H1 (cell line): ENCODE data around the gene ZBTB7B. TPM values are rescaled to one million over a fixed set of nuclear protein-coding genes. Genes with fewer than 3 reads are reported as not detected.

ENCODE experiments used
- CTCF ChIA-PET: fragments of 300-600 bp; sonication (Branson Sonifier 250); formaldehyde crosslinking; loops from one replicate; lab custom pipeline; 2021; ENCODE audit not compliant: partially characterized antibody; lab: Charles Lee
- POLR2A ChIA-PET: fragments of 300-600 bp; sonication (Branson Sonifier 250); formaldehyde crosslinking; loops from one replicate; lab custom pipeline; 2021; ENCODE audit warnings: inconsistent platforms; ENCODE audit not compliant: partially characterized antibody; lab: Charles Lee
- DNase-seq, 2 experiments: peaks; one replicate each; pipeline versions ENCODE4 v3.0.0 to v3.0.0-alpha.2; 2010 to 2022; ENCODE audit warnings: low spot score in 2 of 2, low read depth in 1 of 2, mixed read lengths in 1 of 2
- FAIRE-seq: peaks from 2 replicates; lab custom pipeline; 2011; peaks lifted over from hg19 to GRCh38; lab: Jason Lieb, UNC
- H2AFZ ChIP-seq: 2 replicates; pipeline ENCODE4 v1.8.1; 2012; ENCODE audit warnings: low read length, inconsistent platforms
- H2AK5ac ChIP-seq: 2 replicates; pipeline ENCODE4 v1.6.1; 2013; ENCODE audit warnings: low read depth, low read length
- H2BK120ac ChIP-seq: replicated peaks from 2 replicates; pipeline ENCODE3; 2013; ENCODE audit warnings: low read depth, low read length, inconsistent platforms
- H2BK12ac ChIP-seq: 2 replicates; pipeline ENCODE4 v1.6.1; 2013; ENCODE audit warnings: low read depth, low read length
- H2BK15ac ChIP-seq: 2 replicates; pipeline ENCODE4 v1.6.1; 2013; ENCODE audit warnings: low read length
- H2BK20ac ChIP-seq: 2 replicates; pipeline ENCODE4 v1.6.1; 2013; ENCODE audit warnings: low read length
- H2BK5ac ChIP-seq: 2 replicates; pipeline ENCODE4 v1.6.1; 2013; ENCODE audit warnings: low read depth, low read length
- H3K14ac ChIP-seq: 2 replicates; pipeline ENCODE4 v1.6.1; 2013; ENCODE audit warnings: inconsistent platforms; ENCODE audit not compliant: insufficient read length
- H3K18ac ChIP-seq: 2 replicates; pipeline ENCODE4 v1.6.1; 2013; ENCODE audit warnings: low read length; ENCODE audit errors: extremely low read depth
- H3K23ac ChIP-seq: 2 replicates; pipeline ENCODE4 v1.6.1; 2013; ENCODE audit warnings: inconsistent platforms; ENCODE audit not compliant: insufficient read length
- H3K23me2 ChIP-seq: 2 replicates; pipeline ENCODE4 v1.6.1; 2013; ENCODE audit warnings: low read depth, low read length
- H3K27ac ChIP-seq: 2 replicates; pipeline ENCODE4 v1.6.1; 2011; ENCODE audit warnings: low read depth, low read length, inconsistent platforms
- H3K27me3 ChIP-seq, 4 experiments: replicated peaks in 1 of 4; 1 replicate in 1 of 4; 2 replicates in 3 of 4; pipeline versions ENCODE4 v1.6.1 to v1.8.1; 2011 to 2013; ENCODE audit warnings: low read length in 3 of 4, mild to moderate bottlenecking in 3 of 4, inconsistent platforms in 2 of 4, mixed read lengths in 2 of 4, moderate library complexity in 1 of 4; ENCODE audit not compliant: control insufficient read depth in 3 of 4, insufficient read depth in 3 of 4; ENCODE audit errors: extremely low read depth in 1 of 4
- H3K36me3 ChIP-seq, 4 experiments: 2 replicates each; pipeline versions ENCODE4 v1.6.1 to v1.8.1; 2011 to 2013; ENCODE audit warnings: mild to moderate bottlenecking in 4 of 4, low read length in 3 of 4, moderate library complexity in 2 of 4, control low read depth in 1 of 4, inconsistent platforms in 1 of 4; ENCODE audit not compliant: insufficient read depth in 4 of 4, control insufficient read depth in 2 of 4
- H3K4ac ChIP-seq: replicated peaks from 2 replicates; pipeline ENCODE3; 2013; ENCODE audit warnings: low read length, low read depth, mixed read lengths, inconsistent platforms; ENCODE audit not compliant: insufficient read length
- H3K4me1 ChIP-seq, 4 experiments: replicated peaks in 1 of 4; 1 replicate in 1 of 4; 2 replicates in 3 of 4; pipeline versions ENCODE4 v1.6.1 to v1.8.1; 2011 to 2013; ENCODE audit warnings: low read length in 3 of 4, inconsistent platforms in 2 of 4, mixed read lengths in 1 of 4; ENCODE audit not compliant: insufficient read depth in 4 of 4, control insufficient read depth in 3 of 4
- H3K4me2 ChIP-seq, 2 experiments: 2 replicates each; pipeline versions ENCODE4 v1.6.1 to v1.8.1; 2011 to 2013; ENCODE audit warnings: low read depth in 2 of 2, low read length in 2 of 2, control low read depth in 1 of 2, inconsistent platforms in 1 of 2, mild to moderate bottlenecking in 1 of 2; ENCODE audit not compliant: insufficient read depth in 1 of 2
- H3K4me3 ChIP-seq, 4 experiments: fragments of 200-600, 300-600 bp in 1 of 4; sonication (generic), shearing (Covaris generic), sonication (Bioruptor Twin) in 1 of 4; 2 replicates each; pipeline versions ENCODE4 v1.5.1 to v1.8.1; 2011 to 2016; ENCODE audit warnings: low read length in 4 of 4, low read depth in 3 of 4, control low read depth in 2 of 4, inconsistent platforms in 2 of 4, mild to moderate bottlenecking in 2 of 4, mixed read lengths in 1 of 4, moderate library complexity in 1 of 4; ENCODE audit not compliant: insufficient read depth in 2 of 4; ENCODE audit errors: extremely low read depth in 1 of 4
- H3K56ac ChIP-seq: replicated peaks from 2 replicates; pipeline ENCODE3; 2013; ENCODE audit warnings: low read depth, mild to moderate bottlenecking, mixed read lengths, low read length, inconsistent platforms; ENCODE audit not compliant: insufficient read length
- H3K79me1 ChIP-seq: 2 replicates; pipeline ENCODE4 v1.6.1; 2013; ENCODE audit warnings: low read depth, low read length, control low read depth
- H3K79me2 ChIP-seq, 2 experiments: 2 replicates each; pipeline versions ENCODE4 v1.6.1 to v1.8.1; 2012 to 2013; ENCODE audit warnings: low read length in 2 of 2, mild to moderate bottlenecking in 2 of 2, inconsistent platforms in 1 of 2; ENCODE audit not compliant: insufficient read depth in 2 of 2, control insufficient read depth in 1 of 2
- H3K9ac ChIP-seq, 4 experiments: replicated peaks in 1 of 4; 1 replicate in 1 of 4; 2 replicates in 3 of 4; pipeline versions ENCODE4 v1.6.1 to v1.8.1; 2011 to 2013; ENCODE audit warnings: low read depth in 3 of 4, low read length in 3 of 4, control low read depth in 2 of 4, mild to moderate bottlenecking in 2 of 4, moderate library complexity in 2 of 4, inconsistent platforms in 1 of 4; ENCODE audit errors: extremely low read depth in 1 of 4
- H3K9me3 ChIP-seq, 2 experiments: 2 replicates each; pipeline versions ENCODE4 v1.6.1 to v1.8.1; 2012 to 2013; ENCODE audit warnings: mild to moderate bottlenecking in 2 of 2, moderate library complexity in 2 of 2, control low read depth in 1 of 2, inconsistent platforms in 1 of 2, low read depth in 1 of 2, low read length in 1 of 2, mixed read lengths in 1 of 2; ENCODE audit not compliant: insufficient read depth in 2 of 2
- H4K20me1 ChIP-seq, 2 experiments: replicated peaks in 1 of 2; 2 replicates each; pipeline versions ENCODE3 to v1.8.1; 2011 to 2013; ENCODE audit warnings: inconsistent platforms in 2 of 2, low read length in 2 of 2, mild to moderate bottlenecking in 1 of 2; ENCODE audit not compliant: insufficient read depth in 2 of 2, control insufficient read depth in 1 of 2
- H4K5ac ChIP-seq: 2 replicates; pipeline ENCODE4 v1.6.1; 2013; ENCODE audit warnings: low read length, low read depth, mixed read lengths, inconsistent platforms; ENCODE audit not compliant: insufficient read length
- H4K8ac ChIP-seq: 2 replicates; pipeline ENCODE4 v1.8.0; 2013; ENCODE audit warnings: mild to moderate bottlenecking, moderate library complexity, low read length, inconsistent platforms; ENCODE audit not compliant: insufficient read depth; ENCODE audit errors: extremely low read depth
- H4K91ac ChIP-seq: replicated peaks from 2 replicates; pipeline ENCODE3; 2013; ENCODE audit warnings: low read length, mixed read lengths, inconsistent platforms; ENCODE audit not compliant: insufficient read length
- FOSL1 ChIP-seq: IDR thresholded peaks from 2 replicates; pipeline ENCODE4 v1.6.1; 2011; ENCODE audit warnings: mild to moderate bottlenecking, low read depth, low read length, moderate library complexity; ENCODE audit not compliant: insufficient read depth
- POU5F1 ChIP-seq: IDR thresholded peaks from 2 replicates; pipeline ENCODE4 v1.6.1; 2011; ENCODE audit warnings: low read depth, mild to moderate bottlenecking, low read length, moderate library complexity
- WGBS, 2 experiments: shearing (Covaris generic) in 1 of 2; methylation state at CpG; one replicate each; pipeline versions ENCODE4 v1.1.6 to v1.1.7; 2013 to 2015; ENCODE audit warnings: low lambda C conversion rate in 2 of 2, mixed read lengths in 2 of 2, inconsistent platforms in 1 of 2, low coverage in 1 of 2, missing lambda C conversion rate in 1 of 2; ENCODE audit not compliant: insufficient replicate concordance in 2 of 2, insufficient coverage in 1 of 2, insufficient read length in 1 of 2; ENCODE audit errors: extremely low coverage in 1 of 2, missing lambda C conversion rate in 1 of 2; 5-methylcytosine and 5-hydroxymethylcytosine counted together
- polyA plus RNA-seq, 7 experiments: library from polyadenylated mRNA; depleted of rRNA in 3 of 7; stranded (reverse) in 5 of 7; unstranded in 2 of 7; fragments of >200 nt in 5 of 7; fragments of 200-250 nt in 2 of 7; gene quantifications; 1 replicate in 5 of 7; 2 replicates in 1 of 7; 4 replicates in 1 of 7; pipeline versions ENCODE4 v1.2.1 to v1.2.3, GENCODE V29; 2011 to 2013; ENCODE audit warnings: missing spikeins in 2 of 7, mixed read lengths in 2 of 7
- total RNA-seq: library from RNA; stranded (reverse); fragmentation: NEBNext Ultra II Directional; extraction: Animal tissue kit (Norgen Biotek cat#: 25700); gene quantifications from 2 replicates; pipeline ENCODE4 v1.2.1, GENCODE V29; 2021
- TF ChIP-seq, protein P1 (sequence below): IDR thresholded peaks from 2 replicates; pipeline ENCODE4 v1.6.1; 2012; ENCODE audit warnings: inconsistent platforms

Gene ZBTB7B
- total and polyA plus RNA-seq, 2 of the 8 experiments (the other 6 are each of a cell fraction or from before 2014, with no cell fraction given), result 24.5 to 36.9 TPM

DNA sequence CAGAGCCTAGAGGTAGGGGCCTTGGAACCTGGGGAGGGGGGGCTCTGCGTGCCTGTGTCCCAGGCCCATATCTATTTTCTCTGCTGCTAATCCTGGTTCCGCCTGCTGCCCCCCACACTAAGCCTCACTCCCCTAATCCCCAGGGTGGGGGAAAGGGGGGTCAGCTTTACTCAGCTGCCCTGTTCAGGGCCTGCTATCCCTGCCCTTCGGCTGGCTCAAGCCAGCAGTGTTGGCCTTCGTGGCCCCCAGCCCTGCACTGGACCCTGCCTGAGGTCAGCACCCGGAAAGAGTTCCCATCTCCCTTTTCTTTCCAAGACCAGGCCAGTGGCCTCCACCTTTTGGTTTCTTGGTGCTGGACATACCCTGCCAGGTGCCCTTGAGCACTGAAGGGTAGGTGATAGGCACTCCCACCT lies 8.4 kb downstream of the ZBTB7B start:
- Histone ChIP-seq H4K20me1 (peaks cover 0 to 12% of the 10 kb centered on the region in 2 experiments), H3K23ac (no peak overlapping the region), H4K8ac (no peak overlapping the region), H2BK12ac (no peak overlapping the region), H2AK5ac (0 out of 2 replicates have a peak overlapping the region, but pooled peaks have one; percentile 33), H3K79me2 (peaks cover 0 to 38% of the 10 kb centered on the region in 2 experiments; a peak in 3 of 4 replicates), H3K4ac (peak overlapping the region; percentile 72), H2BK5ac (no peak overlapping the region), H3K18ac (no peak overlapping the region), H3K4me1 (peaks cover 8 to 47% (median 32%) of the 10 kb centered on the region in 4 experiments), H3K14ac (no peak overlapping the region), H2BK120ac (no peak overlapping the region), H3K27me3 (no peaks in the 10 kb centered on the region), H3K4me3 (no peak overlapping the region), H3K9ac (no peak overlapping the region), H2AFZ (no peak overlapping the region), H3K56ac (no peak overlapping the region), H4K5ac (no peak overlapping the region), H3K23me2 (no peaks in the 10 kb centered on the region; the same call in 1 of the 2 replicates), H3K4me2 (no peak overlapping the region), H3K27ac (no peak overlapping the region), H4K91ac (peak overlapping the region; percentile 48), H3K9me3 (no peaks in the 10 kb centered on the region), H2BK20ac (no peak overlapping the region), H2BK15ac (no peak overlapping the region), H3K36me3 (peaks cover 0 to 20% (median 12%) of the 10 kb centered on the region in 4 experiments; a peak in 6 of 8 replicates), H3K79me1 (peaks cover 18% of the 10 kb centered on the region)
- CTCF ChIA-PET, result interaction anchor here (1.4 to 18.6 kb wide), 3 partner anchors 13 to 104 kb away, joined by 3 to 354 read pairs (median 258); partner anchors contain the start of genes ADAM15, LENEP and ZBTB7B
- WGBS, 2 experiments, result 75% methylated on average over 5 of the region's 5 CpGs; no CpG with 5 or more reads in 1 of the 2 experiments
- TF ChIP-seq, protein P1, sequence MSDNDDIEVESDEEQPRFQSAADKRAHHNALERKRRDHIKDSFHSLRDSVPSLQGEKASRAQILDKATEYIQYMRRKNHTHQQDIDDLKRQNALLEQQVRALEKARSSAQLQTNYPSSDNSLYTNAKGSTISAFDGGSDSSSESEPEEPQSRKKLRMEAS, result no peak
- TF ChIP-seq POU5F1, result no peak
- no peak for TF ChIP-seq FOSL1
- DNase-seq, result no peak
- POLR2A ChIA-PET, result interaction anchor here (3.6 to 14.8 kb wide), 4 partner anchors 6 to 39 kb away, joined by 17 to 128 read pairs (median 74); partner anchors contain the start of genes CKS1B, FLAD1, LENEP and SHC1
- no peak for FAIRE-seq
